Brain microvascular endothelial cell (primary cell): ENCODE data around the gene CPE.

Source experiments
- DNase-seq: peaks from one replicate; pipeline ENCODE4 v3.0.0-alpha.2; 2020
- H3K27ac ChIP-seq: fragments of 250-450 bp; sonication (Bioruptor Pico); 2 replicates; pipeline ENCODE4 v1.5.1; 2020; ENCODE audit warnings: mild to moderate bottlenecking, moderate library complexity
- H3K27me3 ChIP-seq: fragments of 250-450 bp; sonication (Bioruptor Pico); replicated peaks from 2 replicates; pipeline ENCODE4 v1.5.1; 2020; ENCODE audit warnings: mild to moderate bottlenecking
- H3K36me3 ChIP-seq: fragments of 250-450 bp; sonication (Bioruptor Pico); replicated peaks from 2 replicates; pipeline ENCODE4 v1.5.1; 2020; ENCODE audit warnings: mild to moderate bottlenecking
- H3K4me3 ChIP-seq: 2 replicates; pipeline ENCODE4 v1.5.1; 2011; ENCODE audit warnings: low read depth, mild to moderate bottlenecking, control low read depth, low read length, moderate library complexity
- in situ Hi-C: cut with HindIII; loops from 2 replicates; pipeline ENCODE4 v1.10.0; 2017; ENCODE audit warnings: low sequenced_read_pairs, low pct_ligation_motif_present
- TF ChIP-seq, protein P1 (sequence below): IDR thresholded peaks from 2 replicates; pipeline ENCODE4 v1.5.1; 2011; ENCODE audit warnings: low read depth, mild to moderate bottlenecking, moderate library complexity, low read length, control low read depth, inconsistent platforms; ENCODE audit errors: missing control alignments

The CPE gene

DNA sequence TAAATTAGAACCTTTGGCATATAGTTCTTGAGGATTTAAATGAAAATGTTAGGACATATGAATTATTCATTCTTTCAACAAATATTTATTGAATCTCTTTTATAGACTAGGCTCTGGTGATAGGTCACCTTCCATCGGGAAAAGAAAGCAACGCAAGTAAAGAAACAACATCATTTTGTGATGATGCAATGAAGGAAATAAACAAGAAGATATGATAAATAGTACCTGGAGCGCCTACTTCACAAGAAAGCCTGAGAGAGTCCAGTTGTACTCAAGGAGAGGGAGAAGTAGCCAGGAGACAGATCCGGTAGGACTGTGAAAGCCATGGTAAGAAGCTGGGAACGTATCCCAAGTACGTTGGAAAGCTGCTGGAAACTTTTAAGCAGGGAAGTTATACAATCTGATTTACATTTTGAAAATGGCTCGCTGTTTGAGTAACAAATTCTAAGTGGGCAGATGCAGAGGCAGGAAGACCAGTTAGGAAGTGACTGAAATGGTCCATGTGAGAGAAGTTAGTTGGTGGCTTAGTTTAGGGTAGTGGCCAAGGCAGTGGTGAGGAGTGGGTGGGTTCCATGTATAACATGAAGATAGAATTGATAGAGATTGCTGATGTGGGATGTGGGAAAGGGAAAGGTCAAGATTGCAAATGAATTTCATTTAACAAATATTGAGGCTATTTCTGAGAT lies 17.7 kb upstream of the CPE start:
- in situ Hi-C loops, result no loop called here
- TF ChIP-seq, protein P1, sequence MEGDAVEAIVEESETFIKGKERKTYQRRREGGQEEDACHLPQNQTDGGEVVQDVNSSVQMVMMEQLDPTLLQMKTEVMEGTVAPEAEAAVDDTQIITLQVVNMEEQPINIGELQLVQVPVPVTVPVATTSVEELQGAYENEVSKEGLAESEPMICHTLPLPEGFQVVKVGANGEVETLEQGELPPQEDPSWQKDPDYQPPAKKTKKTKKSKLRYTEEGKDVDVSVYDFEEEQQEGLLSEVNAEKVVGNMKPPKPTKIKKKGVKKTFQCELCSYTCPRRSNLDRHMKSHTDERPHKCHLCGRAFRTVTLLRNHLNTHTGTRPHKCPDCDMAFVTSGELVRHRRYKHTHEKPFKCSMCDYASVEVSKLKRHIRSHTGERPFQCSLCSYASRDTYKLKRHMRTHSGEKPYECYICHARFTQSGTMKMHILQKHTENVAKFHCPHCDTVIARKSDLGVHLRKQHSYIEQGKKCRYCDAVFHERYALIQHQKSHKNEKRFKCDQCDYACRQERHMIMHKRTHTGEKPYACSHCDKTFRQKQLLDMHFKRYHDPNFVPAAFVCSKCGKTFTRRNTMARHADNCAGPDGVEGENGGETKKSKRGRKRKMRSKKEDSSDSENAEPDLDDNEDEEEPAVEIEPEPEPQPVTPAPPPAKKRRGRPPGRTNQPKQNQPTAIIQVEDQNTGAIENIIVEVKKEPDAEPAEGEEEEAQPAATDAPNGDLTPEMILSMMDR, result no peak
- H3K4me3 ChIP-seq, result no peak overlapping the region
- H3K27me3 ChIP-seq, result no peaks in the 10 kb centered on the region
- H3K36me3 ChIP-seq, result no peaks in the 10 kb centered on the region
- no peak for DNase-seq
- no peak overlapping the region for H3K27ac ChIP-seq

- H3K36me3 ChIP-seq, result no peaks in the 10 kb centered on the region
- no peaks in the 10 kb centered on the region for H3K27me3 ChIP-seq
- in situ Hi-C loops, result no loop called here
- TF ChIP-seq, protein P1, result no peak
- H3K4me3 ChIP-seq, result no peak overlapping the region
- DNase-seq, result no peak
- H3K27ac ChIP-seq, result no peak overlapping the region
These were observed 17.0 kb upstream of the CPE start for GRCh38 chr4:165361810-165362209.

- Histone ChIP-seq H3K4me3 (no peak overlapping the region), H3K27ac (no peak overlapping the region), H3K36me3 (no peaks in the 10 kb centered on the region), H3K27me3 (no peaks in the 10 kb centered on the region)
- no peak for DNase-seq
- TF ChIP-seq, protein P1, result no peak
- in situ Hi-C loops, result no loop called here
These were observed 14.2 kb upstream of the CPE start for GRCh38 chr4:165364452-165365080.

DNA sequence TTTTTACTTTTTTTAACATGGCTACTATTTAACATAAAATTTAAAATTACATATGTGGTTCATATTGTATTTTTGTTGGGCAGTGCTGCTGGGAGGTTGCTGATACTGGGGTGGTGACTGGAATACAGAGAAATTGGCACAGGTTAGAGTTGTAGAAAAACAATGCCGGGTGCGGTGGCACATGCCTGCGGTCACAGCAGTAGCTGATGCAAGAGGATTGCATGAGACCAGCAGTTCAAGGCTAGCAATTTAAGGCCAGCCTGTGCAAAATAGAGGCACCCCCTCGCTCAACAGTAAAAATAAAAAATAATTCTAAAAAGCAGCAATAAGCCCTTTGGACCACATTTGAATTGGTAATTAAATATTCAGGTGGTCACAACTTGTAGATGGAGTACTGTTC lies 11.8 kb upstream of the CPE start:
- no peaks in the 10 kb centered on the region for H3K27me3 ChIP-seq
- in situ Hi-C loops, result no loop called here
- H3K4me3 ChIP-seq, result no peak overlapping the region
- H3K36me3 ChIP-seq, result no peaks in the 10 kb centered on the region
- DNase-seq, result no peak
- H3K27ac ChIP-seq, result no peak overlapping the region
- TF ChIP-seq, protein P1, result no peak

GRCh38 chr4:165368114-165368513 lies 10.7 kb upstream of the CPE start:
- Histone ChIP-seq H3K27me3 (no peaks in the 10 kb centered on the region), H3K27ac (no peak overlapping the region), H3K4me3 (no peak overlapping the region), H3K36me3 (no peaks in the 10 kb centered on the region)
- TF ChIP-seq, protein P1, result no peak
- no peak for DNase-seq
- in situ Hi-C loops, result no loop called here
